DMS153 treated with DMSO at 0.1 percent for 48 hours (cell line): ENCODE data around the gene THADA.

Experiments
- DNase-seq: peaks from one replicate; lab custom pipeline; 2025; ENCODE audit not compliant: unreplicated experiment; lab: John Stamatoyannopoulos, UW

THADA gene

DNA sequence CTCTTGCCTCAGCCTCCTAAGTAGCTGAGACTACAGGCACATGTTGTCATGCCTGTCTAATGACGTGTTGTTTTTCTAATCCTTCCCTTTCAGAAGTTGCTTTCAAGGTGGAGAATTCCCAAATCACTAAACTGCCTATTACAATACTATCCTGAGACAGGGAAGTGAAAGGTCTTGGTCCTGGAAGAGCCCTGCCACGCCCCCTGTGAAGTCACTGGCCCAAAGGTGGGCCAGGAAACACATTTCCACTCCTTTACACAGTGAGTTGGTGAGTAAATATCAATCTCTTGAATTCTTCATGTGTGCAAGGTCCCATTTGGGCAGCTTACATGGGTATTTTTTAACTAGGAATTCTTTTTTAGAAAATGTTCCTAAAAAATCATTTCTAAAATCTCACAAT is 150.1 kb downstream of the THADA start:
- DNase-seq, result no peak

DNA sequence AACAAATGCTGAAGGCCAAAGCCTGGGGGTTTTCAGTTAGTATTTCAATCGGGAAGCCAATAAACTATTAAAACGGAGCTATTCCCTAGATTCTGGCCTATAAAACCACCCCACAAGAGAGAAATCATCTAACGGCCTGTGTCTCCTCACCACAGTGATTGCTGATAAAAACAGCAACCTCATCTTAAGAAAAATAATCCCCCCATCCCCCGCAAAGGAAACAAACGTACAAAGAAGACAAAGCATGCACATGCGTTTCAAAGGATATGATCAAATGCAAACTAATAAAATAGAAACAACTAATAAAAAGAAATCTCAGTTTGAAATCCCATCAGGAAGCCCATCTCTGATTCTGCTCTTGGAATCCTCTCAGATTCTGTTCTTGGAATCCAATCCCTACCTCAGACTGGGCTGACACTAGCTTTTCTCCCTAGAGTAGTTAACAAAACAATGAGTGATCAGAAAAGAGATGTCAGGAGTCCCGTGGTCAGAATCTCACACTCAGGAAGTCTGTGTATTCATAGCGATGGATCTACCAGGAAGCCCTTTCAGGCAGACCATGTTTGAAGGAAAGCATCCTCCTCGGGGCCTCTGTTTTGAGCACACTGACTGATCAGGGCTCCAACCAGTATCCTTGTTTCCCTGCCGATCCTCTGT is 150.7 kb downstream of the THADA start:
- no peak for DNase-seq

DNA sequence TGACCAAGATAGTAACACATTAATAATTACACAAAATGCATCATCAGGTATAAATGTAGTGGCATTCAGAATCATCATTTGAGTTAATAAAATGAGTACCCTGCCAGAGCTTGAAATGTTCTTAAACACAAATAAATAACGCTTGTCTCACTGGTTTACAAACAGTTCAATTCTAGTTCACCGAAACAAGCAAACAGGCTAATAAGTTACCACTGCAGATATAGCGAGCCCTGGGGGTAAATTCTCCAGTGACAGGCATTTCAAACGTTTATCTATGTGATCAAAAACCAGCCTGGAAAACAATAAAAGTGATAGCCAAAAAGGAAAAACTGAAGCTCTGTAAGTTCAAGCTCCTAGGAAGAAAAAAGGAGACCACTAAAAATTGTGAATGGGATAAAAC is 152.6 kb downstream of the THADA start:
- DNase-seq, result no peak

DNA sequence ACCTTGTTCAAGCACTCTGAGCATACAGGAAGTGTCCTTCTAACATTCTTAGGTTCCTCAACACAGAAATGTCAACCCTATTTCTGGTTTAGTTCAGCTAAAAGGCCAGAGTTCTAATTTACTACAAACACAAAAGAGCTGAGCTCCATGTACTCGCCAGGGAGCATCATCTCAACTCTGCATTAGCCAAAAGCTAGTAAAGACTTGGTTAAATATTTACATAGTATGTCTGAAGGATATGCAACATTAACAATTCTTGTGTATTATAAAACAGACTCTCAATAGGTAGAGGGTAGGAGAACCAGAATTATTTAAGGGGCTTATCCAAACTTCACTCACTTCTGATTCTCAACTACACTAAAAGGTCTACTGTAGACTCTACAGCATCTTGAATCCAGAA is 154.6 kb downstream of the THADA start:
- DNase-seq, result no peak

DNA sequence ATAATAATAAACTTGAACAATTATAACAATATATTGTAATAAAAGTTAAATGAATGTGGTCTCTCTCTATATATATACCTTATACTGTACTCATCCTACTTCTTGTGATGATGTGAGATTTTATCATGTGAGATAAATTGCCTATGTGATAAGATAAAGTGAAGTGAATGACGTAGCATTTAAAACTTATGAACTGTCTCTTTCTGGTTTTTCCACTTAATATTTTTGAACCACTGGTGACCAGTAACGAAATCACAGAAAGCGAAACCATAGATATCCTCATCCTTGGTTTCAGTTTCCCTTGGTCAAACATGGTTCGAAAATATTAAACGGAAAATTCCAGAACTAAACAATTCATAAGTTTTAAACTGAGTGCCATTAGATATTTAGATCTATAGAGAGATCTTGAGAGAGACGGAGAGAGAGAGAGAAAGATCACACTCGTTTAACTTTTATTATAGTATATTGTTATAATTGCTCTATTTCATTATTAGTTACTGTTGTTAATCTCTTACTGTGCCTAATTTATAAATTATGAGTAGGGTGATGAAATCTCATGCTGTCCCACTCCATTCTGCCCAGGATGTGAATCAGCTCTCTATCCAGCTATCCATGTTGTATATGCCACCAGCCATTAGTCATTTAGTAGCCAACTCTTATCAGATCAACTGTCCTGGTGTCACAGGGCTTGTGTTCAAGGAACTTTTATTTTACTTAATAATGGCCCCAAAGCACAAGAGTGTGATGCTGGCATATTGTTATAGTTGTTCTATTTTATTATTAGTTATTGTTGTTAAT is 156.8 kb downstream of the THADA start:
- no peak for DNase-seq

DNA sequence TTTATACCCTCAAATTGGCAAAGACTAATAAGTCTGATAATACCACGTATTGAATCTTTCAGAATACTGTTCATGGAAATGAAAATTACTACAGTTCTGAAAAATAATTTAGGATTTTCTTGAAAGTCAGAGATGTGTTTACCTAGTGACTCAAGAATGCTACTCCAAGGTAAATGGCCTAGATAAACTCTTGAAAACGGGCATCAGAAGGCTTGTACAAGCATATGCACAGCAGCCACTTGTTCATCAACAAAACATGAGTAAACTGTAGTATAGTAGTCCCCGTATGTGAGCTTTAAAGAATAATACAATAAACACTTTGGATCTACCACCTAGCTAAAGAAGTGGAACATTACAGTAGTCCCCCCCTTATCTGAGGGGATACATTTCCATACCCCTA is 157.5 kb downstream of the THADA start:
- no peak for DNase-seq

DNA sequence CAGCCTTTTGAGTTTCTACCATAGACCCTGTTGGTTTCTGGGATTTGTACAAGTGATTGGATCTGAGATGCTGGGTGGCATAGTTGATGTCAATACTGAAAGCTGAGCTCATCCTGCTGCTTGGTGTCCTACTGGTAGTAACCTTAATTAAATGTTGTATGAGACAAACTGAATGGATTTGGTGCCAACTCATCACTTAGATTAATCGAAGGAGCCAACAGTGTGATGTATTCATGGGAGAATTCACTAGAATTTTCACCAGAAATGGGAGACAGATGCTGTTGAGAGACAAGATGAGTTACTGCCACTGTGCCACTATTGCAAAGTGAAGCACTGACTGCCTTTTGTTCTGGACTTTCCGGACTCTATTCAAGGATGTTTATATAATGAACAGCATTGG is 158.5 kb downstream of the THADA start:
- DNase-seq, result no peak

DNA sequence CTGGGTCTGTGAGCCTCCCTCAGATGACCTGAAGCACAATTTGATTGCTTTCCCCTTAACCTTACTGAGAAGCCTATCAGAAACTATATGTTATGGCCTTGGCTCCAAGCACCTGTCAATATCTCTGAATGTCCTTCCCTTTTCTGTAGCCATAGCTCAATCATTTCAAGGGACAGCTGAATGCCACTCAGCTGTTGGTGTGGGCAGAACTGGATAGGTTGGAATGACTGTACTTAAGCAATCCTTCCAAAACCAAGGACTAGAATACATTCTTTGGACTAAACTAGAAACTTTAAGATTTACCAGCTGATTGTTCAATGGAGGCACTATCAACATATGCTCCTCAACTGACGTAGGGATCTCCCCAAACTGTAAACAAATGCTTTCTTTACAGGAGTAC is 159.4 kb downstream of the THADA start:
- DNase-seq, result no peak

DNA sequence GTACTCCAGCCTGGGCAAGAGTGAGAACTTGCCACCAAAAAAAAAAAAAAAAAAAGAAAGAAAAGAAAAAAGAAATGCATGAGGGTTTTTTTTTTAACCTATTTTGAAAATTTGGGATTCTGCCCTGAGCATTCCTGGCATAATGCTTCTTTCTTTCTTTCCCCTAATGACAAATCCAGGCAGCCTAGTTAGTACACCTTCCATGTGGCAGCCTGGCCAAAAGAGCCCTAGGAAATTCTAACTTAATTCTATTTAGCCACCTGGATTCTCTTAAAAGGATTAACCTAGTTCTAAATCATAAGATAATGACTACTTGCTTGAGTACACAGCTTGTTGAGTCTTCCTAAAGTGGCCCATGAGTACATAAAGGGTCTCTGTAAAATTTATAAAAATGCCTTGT is 160.1 kb downstream of the THADA start:
- no peak for DNase-seq

DNA sequence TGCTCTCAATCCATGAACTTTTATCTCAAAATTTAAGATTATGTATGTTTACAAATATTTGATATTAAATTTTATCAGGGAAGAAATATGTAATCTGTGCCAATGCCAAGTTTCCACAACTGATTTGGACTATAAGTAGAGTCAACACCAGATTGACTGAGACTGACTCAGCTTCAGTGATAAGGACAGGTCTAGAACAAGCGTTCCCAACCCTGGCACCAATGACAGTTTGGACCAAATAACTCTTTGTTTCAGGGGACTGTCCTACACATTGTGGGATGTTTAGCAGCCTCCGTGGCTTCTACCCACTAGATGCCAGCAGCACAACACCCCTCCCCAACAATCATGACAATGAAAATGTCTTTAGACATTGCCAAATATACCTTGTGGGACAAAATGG is 165.3 kb downstream of the THADA start:
- DNase-seq, result no peak

DNA sequence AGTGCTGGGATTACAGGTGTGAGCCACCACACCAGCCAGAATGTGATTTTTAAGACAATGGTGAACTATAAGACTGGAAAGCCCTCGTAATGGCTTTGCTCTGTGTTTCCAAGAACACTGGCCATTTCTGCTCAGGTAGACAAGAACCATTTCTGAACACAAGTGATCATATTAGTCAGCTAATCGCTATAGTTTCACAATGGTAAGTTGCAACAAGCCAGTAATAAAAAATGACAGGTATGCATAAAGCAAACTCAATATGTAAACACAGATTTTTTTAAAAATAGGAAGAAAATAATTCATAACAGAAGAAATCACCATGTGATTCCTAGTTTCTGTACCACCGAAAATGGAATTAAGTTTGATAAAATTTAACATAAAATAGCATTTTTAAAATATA is 166.5 kb downstream of the THADA start:
- DNase-seq, result no peak

DNA sequence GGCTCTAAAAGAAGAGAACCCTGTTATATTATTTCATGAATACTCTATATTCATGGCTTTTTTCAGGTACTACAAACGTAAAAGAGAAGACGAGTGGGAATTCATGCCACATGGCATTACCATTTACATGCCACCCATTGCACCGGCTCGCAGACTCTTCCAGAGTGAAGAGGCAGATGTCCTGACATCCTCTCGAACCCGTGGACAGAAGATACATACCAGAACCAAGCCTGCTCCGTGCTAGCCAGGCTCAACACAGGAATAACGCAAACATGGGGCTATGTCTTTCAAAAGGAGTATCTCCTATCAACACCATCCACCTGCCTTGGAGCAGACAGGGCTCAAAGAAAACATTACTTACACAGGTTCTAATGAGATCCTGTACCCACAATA is 168.8 kb downstream of the THADA start:
- DNase-seq, result no peak

DNA sequence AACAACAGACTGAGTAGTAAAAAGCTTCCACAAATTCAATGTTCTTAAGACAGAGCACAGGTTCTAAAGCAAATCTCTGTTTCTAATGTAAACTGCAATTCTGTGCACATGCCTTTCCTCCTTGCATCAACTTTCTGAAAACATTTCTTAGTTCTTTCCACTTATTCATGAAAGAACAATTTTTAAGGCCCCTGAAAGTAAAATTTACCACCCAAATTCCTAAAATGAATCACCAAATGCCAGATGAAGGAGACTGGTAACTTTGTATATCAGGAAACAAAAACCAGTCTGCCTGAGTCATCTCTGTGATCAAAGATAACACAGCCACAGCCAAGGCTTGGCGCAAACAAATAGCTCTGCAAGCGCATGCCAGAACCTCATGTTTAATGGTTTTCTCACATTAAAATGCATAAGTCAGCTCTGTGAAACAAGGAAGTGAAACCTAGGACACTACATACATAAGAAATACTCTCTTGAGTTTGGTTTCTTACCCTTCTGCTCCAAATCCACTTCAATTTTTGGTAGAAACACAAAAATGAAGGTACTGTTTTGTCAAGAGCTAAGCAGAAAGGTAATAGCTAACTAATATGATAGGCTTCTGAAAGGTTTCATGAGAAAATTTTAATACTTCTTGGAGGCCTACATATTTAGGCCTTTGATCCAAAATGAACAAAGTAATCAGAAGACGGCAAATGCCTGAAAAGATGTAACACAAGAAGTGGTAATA is 169.4 kb downstream of the THADA start:
- no peak for DNase-seq

DNA sequence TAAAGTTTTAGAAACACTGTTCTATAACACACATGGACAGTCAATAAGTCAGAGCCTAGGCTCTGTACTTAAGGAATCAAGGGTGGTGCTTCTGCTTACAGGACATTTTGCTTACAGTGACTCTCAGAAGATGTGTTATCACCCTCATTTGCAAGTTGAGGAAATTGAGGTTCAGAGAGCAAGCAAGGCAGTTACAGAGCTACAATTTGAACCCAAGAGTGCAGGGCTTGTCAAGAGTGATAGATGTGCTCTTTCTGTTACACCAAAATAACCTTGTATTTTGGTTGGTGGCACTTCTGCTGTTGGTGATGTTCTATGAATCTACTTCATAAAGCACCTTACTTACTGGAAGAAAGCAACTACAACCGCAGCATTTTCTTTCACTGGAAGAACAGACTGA is 170.2 kb downstream of the THADA start:
- DNase-seq, result no peak

DNA sequence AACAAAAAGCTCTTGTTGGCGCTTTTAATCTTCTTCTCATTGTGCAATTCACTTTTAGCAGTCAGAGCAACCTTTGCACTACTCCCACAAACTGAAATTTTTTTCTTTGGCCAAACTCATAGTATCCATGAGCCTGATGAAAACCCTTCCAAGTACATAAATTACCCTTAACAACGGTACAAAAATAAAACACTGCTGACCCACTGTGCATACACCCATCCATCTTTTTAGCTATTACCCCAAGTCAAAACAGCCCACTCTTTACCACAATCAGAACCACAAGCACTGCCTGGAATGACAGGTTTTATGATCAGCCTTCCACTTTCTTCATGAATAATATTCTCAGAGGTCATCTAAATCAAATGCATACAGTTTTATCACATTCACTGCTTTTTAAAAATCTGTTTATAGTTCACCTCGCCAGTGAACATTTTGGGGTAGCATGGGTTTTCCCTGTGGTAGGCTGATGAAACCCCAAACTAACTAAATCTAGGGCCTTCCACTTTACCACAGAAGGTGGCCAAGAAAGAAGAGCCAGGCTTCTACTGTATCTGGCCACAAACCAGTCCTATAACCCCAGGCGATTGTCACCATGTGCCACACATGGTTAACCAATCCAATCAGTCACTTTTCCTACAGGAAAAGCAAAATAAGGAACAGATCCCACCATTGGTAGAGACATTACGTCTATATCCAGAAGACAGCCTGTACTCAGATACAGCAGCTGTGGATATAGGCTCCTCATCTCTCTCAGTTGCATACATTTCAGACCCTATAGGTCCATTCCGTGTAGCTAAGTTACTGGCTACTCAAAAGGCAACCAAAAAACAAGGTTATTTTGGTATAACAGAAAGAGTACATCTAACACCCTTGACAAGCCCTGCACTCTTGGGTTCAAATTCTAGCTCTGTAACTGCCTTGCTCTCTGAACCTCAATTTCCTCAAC is 171.3 kb downstream of the THADA start:
- no peak for DNase-seq

DNA sequence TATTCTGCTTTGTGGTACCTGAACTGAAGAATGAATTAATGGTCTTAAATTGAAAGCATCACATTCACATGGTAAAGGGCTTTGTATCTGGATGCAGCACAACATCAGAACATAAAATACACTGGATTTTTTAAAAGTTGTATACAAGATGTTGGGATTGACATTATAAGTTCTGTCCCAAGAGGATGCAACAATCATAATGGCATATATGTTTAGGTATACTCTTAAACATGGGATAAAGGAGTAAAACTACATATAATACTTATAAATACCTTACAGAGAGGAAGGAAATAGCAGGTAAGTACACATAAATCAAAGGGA is 171.9 kb downstream of the THADA start:
- no peak for DNase-seq

DNA sequence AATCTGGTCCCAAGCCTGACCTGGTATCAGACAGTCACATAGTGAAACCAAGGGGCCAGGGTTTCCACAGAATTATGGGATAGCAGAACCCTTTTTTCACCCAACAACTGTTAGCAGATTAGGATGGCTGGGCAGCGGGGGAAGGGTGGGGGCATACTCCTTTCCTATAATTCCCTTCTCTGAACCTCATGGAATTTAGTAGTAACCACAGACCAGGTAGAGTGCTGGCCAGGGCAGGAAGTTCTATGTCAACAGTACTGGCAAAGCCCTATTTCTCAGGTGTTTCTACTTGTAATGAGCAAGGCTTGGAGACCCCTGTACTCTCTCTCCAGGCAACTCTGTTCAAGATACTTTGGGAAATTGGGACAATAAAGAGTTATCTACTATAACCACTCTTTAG is 174.6 kb downstream of the THADA start:
- no peak for DNase-seq

DNA sequence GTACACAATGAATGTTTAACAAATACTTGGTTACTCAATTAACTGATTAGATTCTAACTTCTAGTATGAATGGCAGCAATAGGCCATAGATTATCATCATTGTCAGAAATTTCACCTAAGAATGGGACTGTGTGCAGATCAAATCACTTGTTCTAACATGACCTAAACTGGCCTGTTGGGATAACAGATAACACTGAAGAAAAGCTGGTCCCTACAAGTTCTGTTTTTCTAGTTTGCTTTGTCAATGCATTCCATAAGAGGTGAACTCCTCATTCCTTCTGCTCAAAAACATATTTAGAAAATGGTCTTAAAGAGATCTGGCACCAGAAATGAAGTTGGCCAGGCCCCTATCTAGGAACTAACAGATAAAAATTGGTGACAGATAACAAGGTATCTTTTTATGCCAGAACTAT is 175.4 kb downstream of the THADA start:
- DNase-seq, result no peak

DNA sequence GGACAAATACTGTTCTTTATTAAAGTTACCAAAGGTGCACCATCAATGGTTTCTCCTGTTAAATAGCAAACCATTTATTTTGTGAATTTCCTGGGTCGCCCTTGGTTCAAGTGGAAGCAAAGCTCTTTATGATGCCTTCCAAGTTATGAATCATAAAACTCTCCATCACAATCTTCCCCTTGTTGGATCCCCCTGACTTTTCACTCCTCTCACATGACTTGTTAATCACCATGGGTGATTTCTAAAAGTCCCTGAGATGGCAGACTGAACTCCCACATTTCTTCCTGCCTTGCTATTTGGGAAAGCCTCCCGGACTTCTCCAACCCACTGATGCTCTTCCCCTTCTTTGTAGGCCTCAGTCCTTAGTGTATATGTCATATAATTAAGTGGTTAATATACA is 176.0 kb downstream of the THADA start:
- no peak for DNase-seq

DNA sequence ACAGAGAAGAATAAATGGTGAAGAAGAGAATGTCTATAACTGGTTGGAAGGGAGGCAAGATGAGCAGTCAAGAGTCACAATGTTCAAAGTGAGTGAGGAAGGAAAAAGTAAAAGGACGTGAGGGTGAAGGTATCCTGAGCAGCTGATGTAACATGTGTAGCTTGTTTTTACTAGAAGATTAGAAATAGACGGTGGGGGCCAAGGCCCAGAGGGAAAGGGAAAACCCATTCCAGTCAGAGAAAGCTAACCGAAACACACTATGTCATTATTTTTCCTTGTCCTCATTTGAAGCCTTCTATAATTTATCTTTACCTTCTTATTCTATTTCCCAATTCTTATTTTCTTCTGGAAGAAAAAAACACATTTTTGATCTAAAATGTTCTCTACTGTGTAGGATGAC is 176.6 kb downstream of the THADA start:
- DNase-seq, result no peak

DNA sequence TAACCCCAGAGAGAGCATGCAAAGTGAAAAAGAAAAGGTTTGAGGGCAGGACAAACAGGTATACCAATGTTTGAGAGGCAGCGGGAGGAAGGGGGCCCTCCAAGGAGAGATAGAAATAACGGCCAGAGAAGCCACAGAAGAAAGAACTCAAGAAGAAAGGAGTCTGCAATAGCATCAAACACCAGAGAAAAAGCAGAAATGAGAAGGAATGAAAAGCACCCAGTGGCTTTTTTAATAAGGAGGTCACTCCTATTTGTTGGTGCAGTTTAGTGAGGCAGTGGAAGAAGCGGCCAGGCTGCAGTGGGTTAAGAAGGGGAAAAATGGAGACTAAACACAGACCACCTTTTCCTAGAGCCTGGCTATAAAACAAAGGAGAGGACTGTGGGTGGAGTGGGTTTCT is 177.2 kb downstream of the THADA start:
- no peak for DNase-seq
